Skin epidermis (tissue), 12 donors: ENCODE results near the gene NELFB.

Experiments
- H3K27ac ChIP-seq, 21 experiments: fragments of 200-600 bp; sonication (generic) in 11 of 21; one replicate each; pipeline ENCODE4 v1.5.0; 2020; ENCODE audit warnings: mild to moderate bottlenecking in 3 of 21, inconsistent platforms in 2 of 21, moderate library complexity in 2 of 21
- H3K4me3 ChIP-seq, 7 experiments: fragments of 200-600 bp; sonication (generic) in 2 of 7; one replicate each; pipeline ENCODE4 v1.5.0; 2020; ENCODE audit warnings: inconsistent platforms in 2 of 7, mild to moderate bottlenecking in 2 of 7, moderate library complexity in 1 of 7

The NELFB gene

GRCh38 chr9:137254624-137255447 is at the start of gene NELFB:
Gene NELFB (plus strand): TSS chr9:137255327.
- Histone ChIP-seq H3K27ac (peak within 1 kb of the TSS; percentile 27 to 95 (median 87)), H3K4me3 (peak within 1 kb of the TSS; percentile 73 to 100 (median 99))

DNA sequence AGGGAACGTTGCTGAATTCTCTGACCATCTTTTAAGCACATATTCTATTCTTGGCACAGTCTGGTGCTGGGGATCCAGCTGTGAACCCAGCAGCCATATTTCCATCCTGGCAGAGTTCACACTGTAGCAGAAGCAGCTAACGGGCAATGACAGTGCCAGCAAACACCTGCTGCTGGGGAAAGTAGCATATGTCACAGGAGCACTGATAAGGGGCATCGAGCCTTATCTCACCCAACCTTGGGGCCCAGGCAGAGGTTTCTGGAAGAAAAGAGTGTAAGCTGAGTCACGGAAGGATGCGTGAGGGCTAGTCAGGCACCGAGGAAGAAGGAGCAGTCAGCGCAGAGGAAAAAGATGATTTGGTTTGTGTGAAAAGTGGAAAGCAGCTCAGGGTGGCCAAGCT is 48.5 kb upstream of the NELFB start:
- H3K4me3 ChIP-seq = peak overlapping the region in 3 of 7 experiments; percentile 93 to 99 (median 99)
- H3K27ac ChIP-seq = peak overlapping the region in 1 of 21 experiments; percentile 87

DNA sequence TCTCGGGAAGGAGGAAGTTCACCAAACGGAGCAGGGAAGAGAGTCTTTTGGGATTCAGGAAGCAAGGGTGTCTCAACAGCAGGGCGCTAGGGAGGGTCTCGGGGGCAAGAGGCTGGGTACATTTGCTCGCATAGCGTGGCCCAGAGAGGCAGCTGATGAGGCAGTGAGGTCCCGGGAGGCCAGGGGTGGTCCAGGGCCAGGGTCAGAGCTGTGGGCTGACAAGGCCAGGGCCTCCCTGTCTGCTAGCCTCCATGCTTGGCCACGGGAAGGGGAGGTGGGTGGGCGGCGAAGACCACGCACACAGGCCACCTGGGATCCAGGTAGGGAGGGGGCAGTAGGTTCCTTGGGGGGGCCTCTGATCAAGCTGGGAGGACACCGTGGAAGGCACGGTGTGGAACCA is 43.6 kb upstream of the NELFB start:
- H3K4me3 ChIP-seq = no peak overlapping the region
- no peak overlapping the region for H3K27ac ChIP-seq

DNA sequence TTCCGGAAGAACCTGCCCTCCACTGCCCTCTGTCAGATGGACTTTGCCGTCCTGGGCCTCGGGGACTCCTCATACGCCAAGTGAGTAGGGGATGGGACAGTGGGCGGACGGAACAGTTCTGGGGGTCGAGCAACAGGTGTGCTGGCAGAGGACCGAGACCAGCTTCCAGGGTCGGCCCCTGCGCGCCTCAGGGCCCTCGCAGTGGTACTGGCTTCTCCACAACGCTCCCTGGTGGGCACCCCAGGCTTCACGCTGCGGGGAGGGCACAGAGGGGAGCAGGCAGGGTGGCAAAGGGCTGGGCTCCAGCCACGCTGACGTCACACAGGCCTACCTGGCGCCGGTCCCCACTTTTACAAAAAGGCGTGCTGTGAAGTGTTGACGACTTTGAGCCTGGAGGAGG is 42.6 kb upstream of the NELFB start:
- no peak overlapping the region for H3K4me3 ChIP-seq
- no peak overlapping the region for H3K27ac ChIP-seq

- no peak overlapping the region for H3K4me3 ChIP-seq
- no peak overlapping the region for H3K27ac ChIP-seq
Observed at GRCh38 chr9:137213160-137214060, 41.7 kb upstream of the NELFB start.

GRCh38 chr9:137214620-137215019 is 40.5 kb upstream of the NELFB start:
- no peak overlapping the region for H3K27ac ChIP-seq

GRCh38 chr9:137215196-137215986 is 39.7 kb upstream of the NELFB start:
- Histone ChIP-seq H3K4me3 (no peak overlapping the region), H3K27ac (peak overlapping the region in 1 of 21 experiments; percentile 10)

More at GRCh38 chr9:137214620-137215019, 40.5 kb upstream of the NELFB start:
- no peak overlapping the region for H3K4me3 ChIP-seq

DNA sequence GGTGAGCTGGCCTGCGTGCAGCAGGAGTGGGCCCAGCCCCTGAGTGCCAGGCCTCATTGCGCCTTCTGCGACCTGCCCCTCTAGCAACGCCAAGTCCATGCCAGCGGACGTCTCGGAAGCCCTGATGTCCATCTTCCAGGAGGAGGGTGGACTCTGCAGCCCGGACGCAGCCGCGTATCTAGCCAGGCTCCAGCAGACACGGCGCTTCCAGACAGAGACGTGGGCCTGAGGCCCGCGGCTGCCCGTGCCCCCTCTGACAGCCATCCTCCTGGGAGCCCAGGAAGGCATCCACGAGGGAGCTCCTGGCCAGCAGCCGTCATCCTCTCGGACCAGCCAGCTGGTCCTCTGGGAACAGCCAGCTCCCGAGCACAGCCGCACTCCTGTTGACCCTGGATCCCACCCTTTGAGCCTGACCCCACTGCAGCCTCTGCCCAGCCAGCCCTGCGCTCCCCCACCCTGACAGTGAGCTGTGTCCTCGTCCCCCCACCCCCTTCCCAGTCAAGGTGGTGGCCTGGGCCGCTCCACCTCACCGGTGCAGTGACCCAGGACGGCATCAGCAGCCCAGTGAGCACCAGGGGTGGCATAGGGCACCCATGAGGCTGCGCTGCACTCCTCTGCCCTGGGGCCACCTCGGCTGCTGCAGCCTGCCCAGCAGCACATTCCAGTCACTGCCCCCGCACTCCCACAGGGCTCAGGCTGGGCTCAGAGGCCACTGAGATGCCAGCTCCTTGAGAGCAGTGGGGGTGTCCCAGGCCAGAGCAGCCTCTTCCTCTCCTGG is 38.8 kb upstream of the NELFB start:
- H3K27ac ChIP-seq = peak overlapping the region in 11 of 21 experiments; percentile 23 to 92 (median 83)
- H3K4me3 ChIP-seq = peak overlapping the region in 1 of 7 experiments; percentile 39

- H3K4me3 ChIP-seq = peak overlapping the region; percentile 6 to 39 (median 26)
- peak overlapping the region in 20 of 21 experiments; percentile 30 to 92 (median 82) for H3K27ac ChIP-seq
Observed at GRCh38 chr9:137217276-137218211, 37.6 kb upstream of the NELFB start.

DNA sequence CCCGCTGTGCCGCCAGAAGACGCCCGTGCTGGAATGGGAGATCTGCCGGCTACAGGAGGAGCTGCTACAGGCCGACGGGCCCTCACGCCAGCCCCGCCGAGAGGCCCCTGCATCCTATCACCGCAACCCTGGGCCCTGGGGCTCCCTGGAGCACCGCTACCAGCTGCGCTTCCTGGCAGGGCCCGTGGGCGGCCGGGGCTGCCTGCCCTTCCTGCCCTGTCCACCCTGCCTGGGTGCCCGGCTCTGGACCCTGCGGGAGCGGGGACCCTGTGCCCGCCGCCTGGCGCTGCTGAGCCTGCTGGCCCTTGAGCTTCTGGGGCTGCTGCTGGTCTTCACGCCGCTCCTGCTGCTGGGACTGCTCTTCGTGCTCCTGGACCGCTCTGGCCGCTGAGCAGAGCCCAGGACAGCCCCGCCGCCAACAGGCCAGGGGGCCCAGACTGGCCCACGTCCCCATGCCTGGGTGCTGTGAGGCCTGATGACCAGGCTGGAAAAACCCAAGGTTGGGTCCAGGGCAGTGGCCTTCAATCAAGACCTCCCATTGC is 36.8 kb upstream of the NELFB start:
- H3K27ac ChIP-seq = peak overlapping the region in 17 of 21 experiments; percentile 49 to 92 (median 83)
- peak overlapping the region in 6 of 7 experiments; percentile 16 to 39 (median 26) for H3K4me3 ChIP-seq

DNA sequence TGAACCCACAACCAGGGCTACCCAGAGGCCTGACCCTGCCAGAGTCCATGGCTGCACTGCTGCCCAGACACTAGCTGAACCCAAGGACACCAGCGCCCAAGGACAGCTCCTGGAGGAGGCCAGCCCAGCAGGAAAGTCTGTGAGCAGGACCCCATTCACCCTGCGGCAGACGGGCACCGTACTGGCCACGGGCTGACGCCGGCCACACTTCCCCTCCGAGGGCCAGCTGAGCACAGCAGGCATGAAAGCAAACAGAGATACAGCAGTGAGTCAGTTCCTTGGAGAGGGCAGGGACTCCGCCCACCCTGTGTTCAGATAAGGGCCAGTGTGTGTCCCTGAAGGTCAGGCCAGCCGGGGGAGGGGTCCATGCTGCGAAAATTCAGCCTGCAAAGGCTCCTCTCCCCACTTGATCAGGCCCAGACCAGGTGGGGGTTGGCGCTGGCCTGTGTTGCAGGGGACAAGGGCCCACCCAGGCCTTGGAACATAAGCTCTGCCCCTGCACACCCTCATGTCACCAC is 36.3 kb upstream of the NELFB start:
- Histone ChIP-seq H3K4me3 (peak overlapping the region in 1 of 7 experiments; percentile 39), H3K27ac (peak overlapping the region in 13 of 21 experiments; percentile 62 to 92 (median 83))

- no peak overlapping the region for H3K27ac ChIP-seq
- H3K4me3 ChIP-seq = no peak overlapping the region
Observed at GRCh38 chr9:137219757-137220316, 35.3 kb upstream of the NELFB start.

- Histone ChIP-seq H3K4me3 (no peak overlapping the region), H3K27ac (no peak overlapping the region)
Observed at GRCh38 chr9:137220317-137221094, 34.6 kb upstream of the NELFB start.

DNA sequence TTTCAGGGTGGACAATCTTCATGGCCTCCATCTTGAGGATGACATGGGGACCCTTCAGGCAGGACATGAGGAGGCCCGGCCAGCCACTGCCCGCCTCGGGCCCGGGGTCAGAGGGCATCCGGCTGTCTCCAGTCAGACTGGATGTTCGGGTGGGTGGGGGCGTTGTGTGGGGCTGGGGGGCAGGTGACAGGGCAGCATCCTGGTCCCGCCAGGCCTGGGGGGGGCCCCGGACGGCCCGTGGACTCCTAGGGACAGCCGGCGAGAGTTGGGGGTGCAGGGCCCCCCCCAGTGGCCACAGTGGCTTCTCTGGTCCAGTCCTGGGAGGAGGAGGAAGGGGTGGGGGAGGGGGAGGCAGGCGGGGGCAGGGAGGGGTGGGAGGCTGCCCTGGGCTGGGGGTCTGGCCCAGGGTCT is 34.0 kb upstream of the NELFB start:
- Histone ChIP-seq H3K27ac (peak overlapping the region in 5 of 21 experiments; percentile 25 to 62 (median 41)), H3K4me3 (peak overlapping the region in 3 of 7 experiments; percentile 13 to 68 (median 29))

DNA sequence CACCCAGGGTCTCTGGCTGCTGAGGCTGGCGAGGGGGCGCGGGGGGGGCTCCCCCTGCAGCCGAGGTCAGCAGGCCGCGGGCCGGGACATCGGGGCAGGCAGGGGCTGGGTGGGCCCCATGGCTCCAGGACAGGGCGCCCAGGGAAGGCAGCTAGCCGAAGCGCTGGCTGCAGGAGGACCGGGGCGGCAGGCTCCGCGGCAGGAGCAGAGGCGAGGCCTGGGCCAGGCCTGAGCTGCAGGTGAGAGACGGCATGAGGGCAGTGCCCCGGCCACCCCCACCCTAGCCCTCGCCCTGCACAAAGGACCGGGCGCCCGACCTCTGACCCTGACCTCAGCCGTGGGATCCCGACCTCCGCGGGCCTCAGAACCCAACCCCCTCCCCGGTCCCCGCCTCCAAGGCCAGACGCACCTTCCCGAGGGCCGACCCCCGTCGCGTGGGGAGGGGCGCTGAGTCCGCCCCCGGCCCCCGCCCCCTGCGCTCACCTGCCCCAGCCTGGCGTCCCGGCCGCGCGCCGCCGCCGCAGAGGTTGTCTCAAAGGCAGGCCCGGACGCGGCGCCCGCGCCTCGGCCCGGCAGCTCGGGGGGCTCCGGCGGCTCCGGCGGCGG is 33.5 kb upstream of the NELFB start:
- Histone ChIP-seq H3K27ac (peak overlapping the region in 8 of 21 experiments; percentile 5 to 62 (median 46)), H3K4me3 (peak overlapping the region; percentile 8 to 68 (median 17))
